Neural progenitor cell (in vitro differentiated cells): ENCODE results near the gene BPIFA2.

Source experiments
- CTCF ChIP-seq: fragments of 200-600 bp; sonication (generic); IDR thresholded peaks from 2 replicates; pipeline ENCODE4 v1.5.1; 2017; ENCODE audit warnings: antibody characterized with exemption, mild to moderate bottlenecking
- EZH2 ChIP-seq: fragments of 200-600 bp; sonication (generic); IDR thresholded peaks from 2 replicates; pipeline ENCODE4 v1.6.1; 2017; ENCODE audit warnings: antibody characterized with exemption, mild to moderate bottlenecking, moderate library complexity
- EZH2phosphoT487 ChIP-seq: fragments of 200-600 bp; sonication (generic); IDR thresholded peaks from 2 replicates; pipeline ENCODE4 v1.6.1; 2017; ENCODE audit warnings: antibody characterized with exemption

- no peak for TF ChIP-seq CTCF
- TF ChIP-seq EZH2phosphoT487, result no peak
- no peak for TF ChIP-seq EZH2
Observed at GRCh38 chr20:33180169-33180568, 12.2 kb downstream of the BPIFA2 start.
